Naive thymus-derived CD4-positive, alpha-beta T cell (primary cell): ENCODE results near the gene ZNF519. TPM values are rescaled to one million over a fixed set of nuclear protein-coding genes. Genes with fewer than 3 reads are reported as not detected.
"Not testable (repeated sequence)": the region's sequence is repeated elsewhere in the genome, so short reads cannot be mapped to it uniquely, and the experiment has no call there.

Experiments
- ATAC-seq: fragments of 150-1000 bp; cut with Tn5 transposase; 2 replicates; pipeline ENCODE4 v1.10.0; 2021; ENCODE audit warnings: mild to moderate bottlenecking, moderate library complexity
- CTCF ChIA-PET: fragments of 350-600 bp; sonication (Branson Sonifier 250); formaldehyde crosslinking; loops from one replicate; lab custom pipeline; 2021; ENCODE audit warnings: antibody characterized with exemption; lab: Charles Lee
- POLR2A ChIA-PET: fragments of 350-600 bp; sonication (Branson Sonifier 250); formaldehyde crosslinking; loops from one replicate; lab custom pipeline; 2021; ENCODE audit warnings: antibody characterized with exemption, inconsistent platforms; lab: Charles Lee
- DNase-seq, 9 donors: peaks; one replicate each; pipeline versions ENCODE4 v3.0.0 to v3.0.0-alpha.2; 2020 to 2022; ENCODE audit warnings: mixed read lengths in 1 of 9
- H3K27ac ChIP-seq: one replicate; pipeline ENCODE4 v1.7.0; 2013; ENCODE audit warnings: mild to moderate bottlenecking, low read depth, low read length, moderate library complexity
- H3K27me3 ChIP-seq, 2 donors: one replicate each; pipeline ENCODE4 v1.7.0; 2013; ENCODE audit warnings: low read length in 2 of 2, mild to moderate bottlenecking in 2 of 2, moderate library complexity in 2 of 2; ENCODE audit not compliant: control insufficient read depth in 2 of 2, insufficient read depth in 2 of 2
- H3K36me3 ChIP-seq, 3 experiments: 1 replicate in 2 of 3; 2 replicates in 1 of 3; pipeline ENCODE4 v1.7.0; 2013; ENCODE audit warnings: low read length in 3 of 3, mild to moderate bottlenecking in 3 of 3, moderate library complexity in 1 of 3; ENCODE audit not compliant: insufficient read depth in 3 of 3, control insufficient read depth in 2 of 3
- H3K4me1 ChIP-seq, 2 donors: one replicate each; pipeline ENCODE4 v1.7.0; 2013; ENCODE audit warnings: low read length in 2 of 2, mild to moderate bottlenecking in 2 of 2, moderate library complexity in 1 of 2; ENCODE audit not compliant: control insufficient read depth in 2 of 2, insufficient read depth in 2 of 2
- H3K4me3 ChIP-seq: 2 replicates; pipeline ENCODE4 v1.7.0; 2013; ENCODE audit warnings: mild to moderate bottlenecking, low read length
- H3K9me3 ChIP-seq, 3 experiments: 1 replicate in 2 of 3; 2 replicates in 1 of 3; pipeline ENCODE4 v1.7.0; 2013; ENCODE audit warnings: low read length in 3 of 3; ENCODE audit not compliant: control insufficient read depth in 2 of 3
- H3K27ac Mint-ChIP-seq, 9 donors: one replicate each; pipeline ENCODE4 v1.8.0; 2020 to 2022; ENCODE audit warnings: mixed read lengths in 9 of 9, mild to moderate bottlenecking in 8 of 9, moderate library complexity in 5 of 9, inconsistent platforms in 2 of 9
- H3K27me3 Mint-ChIP-seq, 5 donors: one replicate each; pipeline ENCODE4 v1.8.0; 2021 to 2022; ENCODE audit warnings: mixed read lengths in 5 of 5, mild to moderate bottlenecking in 1 of 5
- H3K36me3 Mint-ChIP-seq, 5 donors: one replicate each; pipeline ENCODE4 v1.8.0; 2020 to 2022; ENCODE audit warnings: mixed read lengths in 5 of 5, mild to moderate bottlenecking in 3 of 5, inconsistent platforms in 1 of 5
- H3K4me1 Mint-ChIP-seq, 7 donors: one replicate each; pipeline ENCODE4 v1.8.0; 2020 to 2022; ENCODE audit warnings: mixed read lengths in 7 of 7, mild to moderate bottlenecking in 3 of 7, inconsistent platforms in 1 of 7
- H3K4me3 Mint-ChIP-seq, 10 donors: one replicate each; pipeline ENCODE4 v1.8.0; 2020 to 2022; ENCODE audit warnings: mild to moderate bottlenecking in 10 of 10, mixed read lengths in 10 of 10, moderate library complexity in 6 of 10, inconsistent platforms in 2 of 10
- H3K9me3 Mint-ChIP-seq, 11 donors: one replicate each; pipeline ENCODE4 v1.8.0; 2020 to 2022; ENCODE audit warnings: mixed read lengths in 11 of 11, mild to moderate bottlenecking in 4 of 11, inconsistent platforms in 1 of 11, moderate library complexity in 1 of 11
- intact Hi-C, 2 donors: fragments of 100-400 bp; cut with micrococcal nuclease; formaldehyde crosslinking; loops; one replicate each; pipeline ENCODE4 v1.15.1; 2023
- polyA plus RNA-seq, 2 donors: library from polyadenylated mRNA; unstranded; fragments of 300-500 nt; fragmentation: Illumina TruSeq; gene quantifications; one replicate each; pipeline ENCODE4 v1.2.3, GENCODE V29; 2021
- total RNA-seq, 6 experiments: library from RNA in 5 of 6; stranded (reverse) in 5 of 6; gene quantifications; 1 replicate in 5 of 6; 2 replicates in 1 of 6; pipeline ENCODE4 v1.2.3 and lab custom pipeline; 2021 to 2026

The ZNF519 gene
- total and polyA plus RNA-seq, 7 experiments from 2014 or later = 6.1 to 16.5 (median 10.5) TPM

GRCh38 chr18:14162915-14163314, 30.7 kb upstream of the ZNF519 start:
- POLR2A ChIA-PET, CTCF ChIA-PET: not testable (repeated sequence)

GRCh38 chr18:14151564-14152113, 19.4 kb upstream of the ZNF519 start:
- intact Hi-C loops, POLR2A ChIA-PET, H3K4me1 Mint-ChIP-seq, H3K9me3 Mint-ChIP-seq, DNase-seq, H3K27ac Mint-ChIP-seq, H3K4me3 ChIP-seq, H3K27me3 ChIP-seq, CTCF ChIA-PET, H3K36me3 ChIP-seq, H3K36me3 Mint-ChIP-seq, H3K9me3 ChIP-seq, H3K27ac ChIP-seq, H3K4me3 Mint-ChIP-seq, H3K27me3 Mint-ChIP-seq, ATAC-seq, H3K4me1 ChIP-seq: not testable (repeated sequence)

More at GRCh38 chr18:14162915-14163314, 30.7 kb upstream of the ZNF519 start:
- H3K4me3 ChIP-seq, H3K27ac ChIP-seq, intact Hi-C loops, H3K9me3 ChIP-seq, H3K4me1 ChIP-seq, ATAC-seq, H3K4me3 Mint-ChIP-seq, H3K27ac Mint-ChIP-seq, H3K9me3 Mint-ChIP-seq, H3K27me3 ChIP-seq, H3K4me1 Mint-ChIP-seq, DNase-seq, H3K36me3 ChIP-seq, H3K36me3 Mint-ChIP-seq: not testable (repeated sequence)
- H3K27me3 Mint-ChIP-seq = peaks cover 15 to 35% (median 17%) of the 10 kb centered on the region in 5 donors

- H3K27me3 ChIP-seq, H3K36me3 ChIP-seq, H3K4me1 ChIP-seq, ATAC-seq, H3K27ac ChIP-seq, H3K4me3 ChIP-seq, H3K27me3 Mint-ChIP-seq, H3K4me1 Mint-ChIP-seq, H3K27ac Mint-ChIP-seq, DNase-seq, POLR2A ChIA-PET, H3K4me3 Mint-ChIP-seq, H3K9me3 ChIP-seq, H3K9me3 Mint-ChIP-seq, CTCF ChIA-PET, H3K36me3 Mint-ChIP-seq, intact Hi-C loops: not testable (repeated sequence)
These were observed 18.5 kb upstream of the ZNF519 start for GRCh38 chr18:14150766-14151165.

GRCh38 chr18:14149916-14150420, 17.7 kb upstream of the ZNF519 start:
- H3K36me3 ChIP-seq, POLR2A ChIA-PET, intact Hi-C loops, H3K27ac ChIP-seq, H3K36me3 Mint-ChIP-seq, H3K4me3 ChIP-seq, H3K4me3 Mint-ChIP-seq, H3K27me3 Mint-ChIP-seq, H3K4me1 ChIP-seq, CTCF ChIA-PET, H3K27ac Mint-ChIP-seq, DNase-seq, H3K4me1 Mint-ChIP-seq, H3K9me3 ChIP-seq, H3K9me3 Mint-ChIP-seq, ATAC-seq, H3K27me3 ChIP-seq: not testable (repeated sequence)

GRCh38 chr18:14149121-14149850, 17.1 kb upstream of the ZNF519 start:
- H3K27me3 Mint-ChIP-seq, H3K4me3 ChIP-seq, H3K9me3 Mint-ChIP-seq, POLR2A ChIA-PET, H3K27ac Mint-ChIP-seq, intact Hi-C loops, ATAC-seq, H3K4me3 Mint-ChIP-seq, H3K4me1 Mint-ChIP-seq, H3K4me1 ChIP-seq, H3K27ac ChIP-seq, H3K27me3 ChIP-seq, H3K36me3 Mint-ChIP-seq, H3K9me3 ChIP-seq, DNase-seq, H3K36me3 ChIP-seq, CTCF ChIA-PET: not testable (repeated sequence)

GRCh38 chr18:14147935-14148865, 16.0 kb upstream of the ZNF519 start:
- H3K4me1 ChIP-seq, DNase-seq, H3K36me3 ChIP-seq, H3K4me3 Mint-ChIP-seq, H3K27ac ChIP-seq, ATAC-seq, H3K9me3 ChIP-seq, H3K9me3 Mint-ChIP-seq, H3K27me3 Mint-ChIP-seq, H3K36me3 Mint-ChIP-seq, H3K4me1 Mint-ChIP-seq, CTCF ChIA-PET, intact Hi-C loops, POLR2A ChIA-PET, H3K4me3 ChIP-seq, H3K27me3 ChIP-seq, H3K27ac Mint-ChIP-seq: not testable (repeated sequence)
